ENCODE measurements around the gene TMEM209.

TMEM209 gene

GRCh38 chr7:130174237-130174959, 30.8 kb downstream of the TMEM209 start:
- CTCF ChIA-PET = no interaction called here
- POLR2A ChIA-PET = no interaction called here

DNA sequence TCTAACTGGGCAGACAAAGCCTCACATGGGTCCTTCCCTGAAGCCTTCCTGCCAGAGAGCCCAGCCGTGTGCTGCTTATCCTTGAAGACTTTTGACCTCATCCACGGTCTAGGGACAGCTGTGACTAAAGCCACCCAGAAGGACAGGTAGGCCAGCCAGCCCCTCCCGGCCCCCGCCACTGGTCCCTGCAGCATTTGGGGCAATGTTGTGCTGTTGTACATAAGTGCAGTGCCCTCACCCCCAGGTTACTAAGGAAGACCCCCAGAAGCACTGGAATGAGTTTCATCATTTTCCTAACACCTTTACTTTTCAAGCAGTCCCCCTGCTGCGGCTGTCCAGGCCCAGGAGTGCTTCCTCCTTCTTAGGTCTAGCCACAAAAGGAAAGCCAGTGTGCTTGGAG, 43.0 kb downstream of the TMEM209 start:
- TF ChIP-seq, protein P1, sequence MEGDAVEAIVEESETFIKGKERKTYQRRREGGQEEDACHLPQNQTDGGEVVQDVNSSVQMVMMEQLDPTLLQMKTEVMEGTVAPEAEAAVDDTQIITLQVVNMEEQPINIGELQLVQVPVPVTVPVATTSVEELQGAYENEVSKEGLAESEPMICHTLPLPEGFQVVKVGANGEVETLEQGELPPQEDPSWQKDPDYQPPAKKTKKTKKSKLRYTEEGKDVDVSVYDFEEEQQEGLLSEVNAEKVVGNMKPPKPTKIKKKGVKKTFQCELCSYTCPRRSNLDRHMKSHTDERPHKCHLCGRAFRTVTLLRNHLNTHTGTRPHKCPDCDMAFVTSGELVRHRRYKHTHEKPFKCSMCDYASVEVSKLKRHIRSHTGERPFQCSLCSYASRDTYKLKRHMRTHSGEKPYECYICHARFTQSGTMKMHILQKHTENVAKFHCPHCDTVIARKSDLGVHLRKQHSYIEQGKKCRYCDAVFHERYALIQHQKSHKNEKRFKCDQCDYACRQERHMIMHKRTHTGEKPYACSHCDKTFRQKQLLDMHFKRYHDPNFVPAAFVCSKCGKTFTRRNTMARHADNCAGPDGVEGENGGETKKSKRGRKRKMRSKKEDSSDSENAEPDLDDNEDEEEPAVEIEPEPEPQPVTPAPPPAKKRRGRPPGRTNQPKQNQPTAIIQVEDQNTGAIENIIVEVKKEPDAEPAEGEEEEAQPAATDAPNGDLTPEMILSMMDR (IDR thresholded peaks at IDR 0.05; ENCODE audit: control extremely low read depth, extremely low read depth, low read depth, missing control alignments) = no peak
- ChIA-PET POLR2A (no interaction called here), CTCF (interaction anchor here (1.9 kb wide), 1 partner anchor 9 kb away, joined by 7 read pairs; no protein-coding TSS in a partner anchor)
- no peak for DNase-seq (ENCODE audit: extremely low spot score)

More at GRCh38 chr7:130174237-130174959, 30.8 kb downstream of the TMEM209 start:
- TF ChIP-seq, protein P1 (IDR thresholded peaks at IDR 0.05; ENCODE audit: control extremely low read depth, extremely low read depth, low read depth, missing control alignments) = no peak
- DNase-seq (ENCODE audit: extremely low spot score) = no peak

GRCh38 chr7:130160455-130160854, 44.8 kb downstream of the TMEM209 start:
- TF ChIP-seq, protein P1 (IDR thresholded peaks at IDR 0.05; ENCODE audit: control extremely low read depth, extremely low read depth, low read depth, missing control alignments) = no peak
- DNase-seq (ENCODE audit: extremely low spot score) = no peak
- POLR2A ChIA-PET = no interaction called here
- CTCF ChIA-PET = interaction anchor here (0.9 to 1.9 kb wide), 4 partner anchors 11 to 880 kb away, joined by 3 to 7 read pairs (median 3); no protein-coding TSS in a partner anchor

GRCh38 chr7:130160023-130160422, 45.2 kb downstream of the TMEM209 start:
- DNase-seq (ENCODE audit: extremely low spot score) = no peak
- CTCF ChIA-PET = interaction anchor here (1.0 to 1.9 kb wide), 2 partner anchors 11 to 98 kb away, joined by 3 to 7 read pairs; no protein-coding TSS in a partner anchor
- TF ChIP-seq, protein P1 (IDR thresholded peaks at IDR 0.05; ENCODE audit: control extremely low read depth, extremely low read depth, low read depth, missing control alignments) = no peak
- POLR2A ChIA-PET = no interaction called here

DNA sequence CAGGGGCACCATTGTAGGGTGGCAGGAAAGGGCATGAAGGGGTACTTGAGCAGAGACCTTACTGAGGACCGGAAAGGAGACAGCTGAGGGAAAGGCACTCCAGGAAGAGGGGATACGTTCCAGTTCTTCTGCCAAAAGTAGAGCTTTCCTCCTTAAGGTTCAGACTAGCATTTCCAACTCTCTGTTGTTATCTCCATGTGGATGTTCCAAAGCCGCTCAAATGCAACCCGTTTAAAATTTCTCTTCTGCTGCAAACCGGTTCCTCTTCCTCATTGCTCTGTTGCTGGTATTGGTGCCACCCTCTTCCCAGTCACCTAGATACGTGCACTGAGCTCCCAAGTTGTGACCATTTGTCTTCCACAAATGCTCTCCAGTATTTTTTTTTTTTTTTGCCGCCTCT, 47.5 kb downstream of the TMEM209 start:
- TF ChIP-seq, protein P1 (IDR thresholded peaks at IDR 0.05; ENCODE audit: control extremely low read depth, extremely low read depth, low read depth, missing control alignments) = no peak
- ChIA-PET CTCF (no interaction called here), POLR2A (interaction anchor here (0.5 to 0.7 kb wide), 2 partner anchors 19 to 208 kb away, joined by 3 to 6 read pairs; no protein-coding TSS in a partner anchor)
- DNase-seq (ENCODE audit: extremely low spot score) = no peak

DNA sequence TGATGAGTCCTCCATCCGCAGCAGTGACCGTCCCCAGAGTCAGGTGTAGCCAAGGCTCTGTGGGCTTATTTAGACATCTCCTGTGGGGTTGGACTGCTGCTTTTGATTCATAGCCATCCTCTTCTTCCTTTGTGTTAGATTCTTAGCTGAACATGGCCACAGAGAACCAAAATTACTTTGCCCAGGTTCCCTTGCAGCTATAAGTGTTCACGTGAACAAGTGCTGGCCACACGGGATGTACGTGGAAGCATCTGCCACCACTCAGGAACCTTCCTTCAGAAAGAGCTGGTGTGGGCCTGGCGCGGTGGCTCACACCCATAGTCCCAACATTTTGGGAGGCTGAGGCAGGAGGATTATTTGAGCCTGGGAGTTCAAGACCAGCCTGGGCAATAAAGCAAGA, 49.1 kb downstream of the TMEM209 start:
- DNase-seq (ENCODE audit: extremely low spot score) = no peak
- TF ChIP-seq, protein P1 (IDR thresholded peaks at IDR 0.05; ENCODE audit: control extremely low read depth, extremely low read depth, low read depth, missing control alignments) = no peak
- ChIA-PET POLR2A (no interaction called here), CTCF (interaction anchor here (1.1 to 1.3 kb wide), 2 partner anchors 8 to 16 kb away, joined by 3 read pairs; no protein-coding TSS in a partner anchor)
